GM19240 (cell line): ENCODE results near the gene PGA4.
"Not testable (repeated sequence)": the region's sequence is repeated elsewhere in the genome, so short reads cannot be mapped to it uniquely, and the experiment has no call there.

ENCODE experiments used
- DNase-seq: peaks from one replicate; pipeline ENCODE4 v3.0.0; 2011; ENCODE audit warnings: low spot score; ENCODE audit not compliant: insufficient read length

Gene PGA4

DNA sequence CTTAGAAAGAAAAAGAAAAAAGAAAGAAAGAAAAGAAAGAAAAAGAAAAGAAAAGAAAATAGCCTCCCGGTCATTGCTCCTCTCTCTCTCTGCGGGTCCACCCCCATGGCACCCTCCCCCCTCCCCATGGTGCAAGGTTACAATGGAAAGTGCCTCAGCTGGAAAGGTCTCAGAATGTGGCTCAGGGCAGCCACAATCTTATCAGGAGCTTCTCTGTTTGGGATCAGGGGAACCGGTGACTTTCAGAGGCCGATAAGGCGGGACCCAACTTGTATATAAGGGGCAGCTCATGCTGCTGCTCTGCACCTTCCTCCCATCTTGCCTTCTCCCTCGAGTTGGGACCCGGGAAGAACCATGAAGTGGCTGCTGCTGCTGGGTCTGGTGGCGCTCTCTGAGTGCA lies at the start of gene PGA4:
TSS of gene PGA4 (plus strand) at position 301 of the 400 bp plus-strand sequence. CDS start at position 355, 54 bp downstream.
- DNase-seq: not testable (repeated sequence)

DNA sequence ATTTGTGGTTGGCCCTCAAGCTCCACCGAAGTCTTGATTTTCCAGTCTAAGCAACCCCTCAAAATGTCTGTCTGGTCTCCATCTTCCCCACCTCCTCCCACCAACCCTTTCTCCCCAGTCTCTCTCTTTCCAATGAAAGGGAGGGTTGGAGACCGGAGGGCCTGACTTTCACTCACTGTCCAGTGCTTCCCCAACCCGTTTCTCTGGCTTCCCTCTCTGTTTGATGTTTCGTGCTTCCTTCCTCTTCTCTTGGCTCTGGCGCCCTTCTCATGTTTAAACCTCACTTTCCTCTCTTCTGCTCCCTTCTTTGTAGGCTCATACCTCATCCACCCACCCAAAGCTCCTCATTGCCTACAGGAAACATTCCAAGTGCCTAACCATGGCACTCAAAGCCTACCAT lies 49.8 kb upstream of the PGA4 start:
- DNase-seq: no peak

DNA sequence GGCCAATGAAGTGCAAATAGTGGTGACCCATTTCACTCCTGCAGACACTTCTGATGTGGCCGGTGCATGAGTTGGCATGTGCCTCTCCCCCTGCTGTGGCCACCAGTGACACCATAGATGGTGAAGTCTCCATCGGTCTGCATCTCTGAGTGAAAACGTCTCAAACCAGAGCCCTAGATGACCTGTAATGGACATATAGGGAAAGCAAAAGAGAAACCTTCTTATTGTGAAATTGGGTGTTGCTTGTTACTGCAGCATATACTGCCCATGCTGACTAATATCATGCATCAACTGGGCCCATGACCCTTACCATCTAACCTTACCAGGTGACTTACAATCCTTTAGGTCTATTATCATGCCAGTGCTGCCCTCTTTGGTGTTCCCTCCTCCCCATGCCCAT lies 49.3 kb upstream of the PGA4 start:
- no peak for DNase-seq

DNA sequence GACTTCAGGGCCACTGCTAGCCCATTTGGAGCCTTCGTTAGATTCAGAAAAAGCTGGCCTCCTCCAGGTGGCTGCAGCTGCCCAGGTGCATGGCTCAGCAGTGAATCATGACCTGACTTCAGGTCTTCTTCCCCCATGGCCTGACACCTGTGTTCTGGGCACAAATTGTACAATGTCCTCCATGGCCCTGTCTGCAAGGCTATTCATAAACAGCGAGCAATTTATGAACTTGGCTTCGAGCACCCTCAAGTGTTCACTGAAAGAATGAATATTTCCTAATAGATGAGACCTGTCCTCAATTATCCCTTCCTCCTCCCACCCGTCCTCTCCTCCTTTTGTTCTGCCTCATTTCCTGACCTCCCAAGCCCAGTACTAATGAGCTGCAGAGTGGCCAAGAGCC lies 48.7 kb upstream of the PGA4 start:
- DNase-seq: no peak

DNA sequence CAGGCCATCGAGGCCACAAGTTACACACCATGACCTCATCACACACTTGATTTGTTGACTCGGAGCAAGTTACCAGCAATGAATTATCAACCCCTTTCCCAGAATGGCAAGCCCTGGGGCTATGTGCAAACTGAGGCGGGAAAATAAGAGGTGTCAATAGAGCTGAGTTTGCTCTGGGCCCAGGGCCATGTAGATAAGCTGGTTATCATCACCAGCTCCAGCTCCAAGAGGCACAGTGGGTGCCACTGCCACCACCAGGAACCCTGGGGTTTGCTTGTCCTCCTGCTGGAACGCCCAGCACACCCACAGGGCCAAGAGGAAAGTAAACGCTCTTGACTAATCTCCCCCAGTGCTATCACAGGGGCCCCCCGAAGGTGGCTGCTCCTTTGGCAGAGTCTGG lies 47.9 kb upstream of the PGA4 start:
- no peak for DNase-seq

DNA sequence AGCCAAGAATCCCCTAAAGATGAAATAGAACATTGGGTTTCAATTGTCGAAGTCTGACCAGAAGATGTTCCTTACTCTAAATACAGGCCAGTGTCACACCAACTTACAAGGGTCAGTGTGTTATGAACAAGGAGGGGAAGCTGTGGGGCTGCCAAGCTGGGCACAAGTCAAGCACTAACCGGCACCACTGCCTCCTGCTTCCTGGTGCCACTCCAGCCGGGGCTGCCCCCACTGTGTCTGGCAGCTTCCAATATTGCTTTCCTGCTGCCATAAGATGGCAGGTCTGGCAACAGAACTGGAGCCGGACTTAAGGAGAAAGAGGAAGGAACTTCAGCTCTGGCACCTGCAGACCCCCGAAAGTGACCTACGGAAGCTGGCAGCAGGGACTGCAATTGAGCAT lies 47.2 kb upstream of the PGA4 start:
- DNase-seq: no peak

DNA sequence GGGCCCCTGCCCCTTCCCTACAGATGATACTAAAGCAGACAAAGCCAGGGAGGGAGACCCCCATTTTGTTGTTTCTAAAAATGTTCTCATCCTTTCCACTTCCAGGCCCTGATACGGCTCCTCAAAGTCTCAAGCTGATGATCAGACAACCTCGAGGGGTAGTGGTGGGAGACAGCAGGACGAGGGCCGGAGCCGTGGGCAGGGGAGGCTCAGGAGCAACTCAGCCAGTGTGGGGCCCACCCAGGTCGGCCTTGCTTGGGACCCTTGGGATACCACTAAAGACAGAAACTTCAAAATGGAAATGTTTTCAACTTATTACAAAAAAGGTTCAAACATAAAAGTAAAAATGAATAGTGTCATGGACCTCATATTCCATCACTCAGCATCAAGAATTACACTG lies 45.7 kb upstream of the PGA4 start:
- DNase-seq: no peak

DNA sequence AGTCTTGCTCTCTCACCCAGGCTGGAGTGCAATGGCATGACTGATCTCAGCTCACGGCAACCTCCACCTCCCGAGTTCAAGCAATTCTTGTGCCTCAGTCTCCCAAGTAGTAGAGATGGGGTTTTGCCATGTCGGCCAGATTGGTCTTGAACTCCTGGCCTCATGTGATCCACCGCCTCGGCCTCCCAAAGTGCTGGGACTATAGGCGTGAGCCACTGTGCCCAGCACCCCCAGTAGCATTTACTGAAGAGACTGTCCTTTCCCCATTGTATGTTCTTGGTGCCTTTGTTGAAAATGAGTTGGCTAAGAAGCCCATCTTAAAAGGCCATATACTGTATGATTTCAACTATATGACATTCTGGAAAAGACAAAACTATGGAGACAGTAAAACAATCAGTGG lies 41.9 kb upstream of the PGA4 start:
- not testable (repeated sequence) for DNase-seq

DNA sequence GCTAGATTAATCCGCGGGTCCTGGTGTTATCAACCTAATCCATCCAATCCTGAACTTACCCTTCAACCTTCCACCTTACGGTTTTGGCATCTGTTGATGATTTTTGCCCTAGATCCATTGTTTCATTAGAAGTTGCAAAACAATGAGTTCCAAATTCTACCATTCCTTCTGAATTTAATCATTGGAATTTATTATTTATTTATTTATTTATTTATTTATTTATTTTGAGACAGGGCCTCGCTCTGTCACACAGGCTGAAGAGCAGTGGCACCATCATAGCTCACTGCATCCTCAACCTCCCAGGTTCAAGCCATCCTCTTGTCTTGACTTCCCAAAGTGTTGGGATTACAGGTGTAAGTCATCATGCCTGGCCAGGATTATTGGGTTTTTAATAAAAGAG lies 40.7 kb upstream of the PGA4 start:
- DNase-seq: no peak

DNA sequence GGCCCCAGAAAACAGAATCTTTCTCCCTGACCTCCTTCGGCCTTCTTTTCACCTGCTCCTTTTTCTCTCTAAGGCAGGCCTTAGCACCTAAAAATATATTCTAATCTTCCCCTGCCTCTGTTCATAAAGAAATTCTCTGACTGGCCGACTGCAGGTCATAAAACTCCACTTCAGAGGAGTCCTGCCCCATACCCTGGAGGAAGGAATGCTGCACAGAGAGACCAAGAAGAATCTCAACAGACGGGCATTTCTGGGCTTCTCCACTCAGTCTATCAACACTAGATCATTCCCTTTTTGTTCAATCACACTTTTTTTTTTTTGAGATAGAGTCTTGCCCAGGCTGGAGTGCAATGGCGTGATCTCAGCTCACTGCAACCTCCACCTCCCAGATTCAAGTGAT lies 38.5 kb upstream of the PGA4 start:
- no peak for DNase-seq

DNA sequence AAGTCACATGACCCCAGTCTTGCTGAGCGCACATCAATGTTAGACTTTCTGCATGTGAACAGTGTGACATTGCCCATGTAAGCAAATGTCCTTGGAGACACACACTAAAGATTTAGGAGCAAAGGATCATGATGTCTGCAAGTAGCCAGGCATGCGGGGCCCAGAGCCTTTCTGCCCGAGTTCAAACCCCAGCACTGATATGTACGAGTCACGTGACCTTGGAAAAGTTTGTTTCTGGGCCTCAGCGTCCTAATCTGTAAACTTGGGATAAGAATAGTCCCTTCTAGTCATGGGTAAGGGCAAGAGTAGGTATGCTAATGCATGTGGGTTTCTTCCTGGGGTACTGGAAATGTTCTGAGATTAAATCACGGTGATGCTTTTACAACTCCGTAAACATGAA lies 35.6 kb upstream of the PGA4 start:
- no peak for DNase-seq

DNA sequence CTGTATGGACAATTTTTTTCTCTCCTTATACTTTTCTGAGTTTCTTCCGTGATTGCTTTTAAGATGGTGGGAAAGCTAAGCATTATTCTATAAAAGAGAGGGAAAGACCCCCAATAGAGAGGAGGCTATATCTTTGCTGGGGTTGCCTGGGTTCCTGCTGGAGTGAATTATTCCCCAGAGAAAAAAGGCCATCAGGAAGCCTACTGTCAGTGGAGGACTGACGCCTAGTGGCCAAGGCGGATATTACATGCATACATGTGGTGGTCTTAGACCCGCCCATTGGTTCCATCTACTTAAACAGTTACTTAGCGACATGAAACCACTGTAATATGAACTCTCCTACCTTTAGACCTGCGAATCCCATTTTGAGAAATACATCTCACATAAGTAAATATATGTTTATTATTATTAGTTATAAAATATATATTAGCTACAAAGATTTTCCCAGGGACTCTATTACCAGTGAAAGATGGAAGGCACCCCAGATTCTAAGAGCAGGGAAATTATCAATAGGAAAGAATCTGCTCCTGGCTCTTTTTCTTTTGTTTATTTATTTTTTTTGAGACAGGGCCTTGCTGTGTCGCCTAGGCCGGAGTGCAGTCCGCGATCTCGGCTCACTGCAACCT lies 34.5 kb upstream of the PGA4 start:
- DNase-seq: peak; percentile 65

DNA sequence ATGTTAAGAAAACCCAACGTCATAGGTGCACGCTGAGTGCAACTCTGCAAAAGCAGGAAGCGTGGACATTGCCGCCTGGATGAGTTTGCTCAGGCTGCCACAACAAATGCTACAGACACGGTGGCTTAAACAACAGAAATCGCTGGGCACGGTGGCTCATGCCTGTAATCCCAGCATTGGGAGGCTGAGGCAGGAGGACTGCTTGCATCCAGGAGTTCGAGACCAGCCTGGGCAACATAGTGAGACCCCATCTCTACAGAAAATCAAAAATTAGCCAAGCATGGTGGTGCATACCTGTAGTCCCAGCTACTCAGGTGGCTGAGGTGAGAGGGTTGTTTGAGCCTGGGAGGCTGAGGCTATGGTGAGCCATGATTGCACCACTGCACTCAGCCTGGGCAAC lies 32.2 kb upstream of the PGA4 start:
- no peak for DNase-seq

DNA sequence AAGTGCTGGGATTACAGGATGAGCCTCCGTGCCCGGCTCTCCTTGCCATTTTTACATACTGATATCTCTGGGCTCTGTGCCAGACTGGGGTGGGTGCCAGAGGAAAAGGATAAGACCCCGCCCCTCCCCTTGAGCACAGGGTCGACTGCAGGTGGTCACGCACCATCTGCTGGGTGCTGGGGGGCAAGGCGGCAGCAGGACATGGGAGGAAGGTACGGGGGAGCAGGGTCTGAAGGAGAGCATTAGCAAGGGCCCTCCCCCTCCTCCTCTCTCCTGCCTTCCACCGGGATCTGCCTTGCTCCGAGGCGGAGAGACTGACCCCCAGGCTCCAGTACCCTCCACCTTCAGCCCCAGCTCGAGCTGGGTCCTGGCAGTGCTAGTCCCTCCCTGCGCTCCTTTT lies 28.6 kb upstream of the PGA4 start:
- no peak for DNase-seq

DNA sequence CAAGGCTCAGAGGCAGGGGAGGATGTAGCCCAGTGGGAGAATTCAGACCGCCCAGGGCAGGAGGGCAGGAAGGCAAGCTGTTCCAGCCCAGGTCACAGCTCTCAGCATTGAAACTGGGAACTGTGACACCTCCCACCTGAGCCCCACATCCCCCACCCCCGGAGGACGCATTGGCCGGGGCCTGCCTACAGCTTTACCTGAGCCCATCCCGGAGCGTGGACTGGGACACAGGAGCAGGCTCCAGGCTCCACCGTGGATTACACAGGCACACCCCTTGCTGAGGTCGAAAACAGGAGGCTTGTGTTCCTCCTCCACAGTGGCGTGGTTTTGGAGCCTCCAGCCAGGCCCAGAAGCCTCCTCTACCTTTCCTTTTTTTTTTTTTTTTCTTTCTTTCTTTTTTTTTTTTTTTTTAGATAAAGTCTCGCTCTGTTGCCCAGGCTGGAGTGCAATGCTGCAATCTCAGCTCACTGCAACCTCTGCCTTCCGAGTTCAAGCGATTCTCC lies 27.9 kb upstream of the PGA4 start:
- DNase-seq: no peak

DNA sequence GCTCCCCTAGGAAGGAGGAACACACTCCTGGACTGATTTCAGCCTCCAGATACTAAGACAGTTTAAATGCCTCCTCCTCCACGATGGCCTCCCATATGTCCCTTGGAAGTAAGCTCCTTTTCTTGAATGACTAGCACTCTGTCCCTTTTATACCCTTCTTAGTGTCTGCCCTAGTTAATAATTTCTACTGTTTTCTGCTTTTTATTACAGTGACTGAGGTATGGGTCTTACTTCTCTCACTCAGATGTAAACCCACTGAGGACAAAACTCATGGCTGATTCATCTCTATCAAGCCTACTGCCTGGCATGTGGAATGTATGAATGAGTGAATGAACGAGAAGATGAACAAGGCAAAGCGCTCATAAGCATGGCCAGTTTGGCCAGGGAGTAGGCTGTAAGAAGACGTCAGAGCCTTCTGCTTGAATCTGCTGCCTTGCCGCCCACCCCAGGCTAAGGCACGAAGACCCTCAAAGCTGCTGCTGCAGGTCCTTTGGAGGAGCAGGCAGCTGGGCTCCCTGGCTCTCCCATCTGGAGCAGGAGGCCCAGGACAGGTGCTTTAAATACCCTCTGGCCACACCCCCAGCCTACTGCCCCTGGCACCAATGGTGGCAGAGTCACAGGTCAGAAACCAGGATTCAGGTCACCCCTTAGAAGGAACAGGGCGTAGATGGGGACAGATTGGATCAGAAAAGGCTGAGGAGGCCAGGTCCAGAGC lies 27.0 kb upstream of the PGA4 start:
- no peak for DNase-seq

DNA sequence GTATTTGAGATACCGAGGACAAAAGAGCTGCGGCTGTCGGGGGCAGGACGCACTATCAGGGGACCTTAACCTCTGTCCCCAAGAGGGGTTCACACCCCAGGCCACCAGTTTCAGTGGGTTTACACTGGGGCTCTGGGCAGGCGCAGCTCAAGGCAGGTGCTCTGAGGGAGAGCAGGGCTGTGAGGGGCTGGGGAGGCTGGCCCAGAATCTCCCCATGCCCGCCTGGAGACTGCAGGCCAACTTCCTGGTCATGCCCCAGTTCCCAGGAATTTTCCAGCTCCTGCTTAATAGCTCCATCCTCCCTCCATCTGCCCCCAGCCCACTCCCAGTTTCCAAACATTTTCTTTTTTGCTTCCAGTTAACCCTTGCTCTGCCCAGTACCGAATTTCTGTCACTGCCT lies 26.4 kb upstream of the PGA4 start:
- no peak for DNase-seq

DNA sequence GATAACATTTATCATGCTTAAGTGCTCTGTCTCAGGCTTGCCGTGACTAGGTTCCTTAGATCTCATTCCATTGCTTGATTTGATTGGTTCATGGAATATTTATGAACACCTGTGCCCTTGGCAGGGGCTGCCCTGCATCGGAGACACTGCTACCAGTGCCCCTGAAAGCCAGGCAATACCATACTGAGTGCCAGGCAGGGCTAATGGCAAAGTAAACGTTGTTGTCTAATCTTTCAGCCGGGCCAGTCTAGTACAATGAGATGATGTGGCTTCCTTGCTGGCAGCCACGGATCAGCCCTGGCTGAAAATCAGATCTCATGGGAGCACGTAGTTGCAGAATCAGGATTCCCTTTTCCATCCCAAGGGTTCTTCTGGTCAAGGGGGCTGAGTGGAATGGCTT lies 23.8 kb upstream of the PGA4 start:
- DNase-seq: no peak

DNA sequence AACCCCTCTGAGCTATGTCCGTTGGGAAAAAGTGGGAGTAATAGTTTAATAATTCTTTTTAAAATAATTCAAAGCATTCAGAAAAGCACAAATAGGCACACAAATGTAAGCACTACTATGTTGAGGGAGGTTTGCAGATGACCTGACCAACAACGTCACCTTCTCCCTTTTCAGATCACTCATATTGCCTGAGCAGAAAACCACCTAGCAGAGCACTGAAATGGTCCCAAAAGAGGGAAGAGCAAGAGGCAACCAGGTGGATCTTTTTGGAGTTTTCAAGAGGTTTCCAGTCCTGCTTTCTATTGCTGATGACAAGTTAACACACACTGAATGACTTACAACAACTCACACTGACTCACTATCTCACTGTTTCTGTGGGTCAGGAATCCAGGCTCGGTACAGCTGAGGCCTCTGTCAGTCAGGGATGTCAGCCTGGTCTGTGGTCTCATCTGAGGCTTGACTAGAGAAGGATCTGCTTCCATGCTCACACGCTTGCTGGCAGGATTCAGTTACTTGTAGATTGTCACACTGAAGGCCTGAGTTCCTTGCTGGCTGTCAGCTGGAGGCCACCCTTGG lies 23.1 kb upstream of the PGA4 start:
- DNase-seq: no peak

DNA sequence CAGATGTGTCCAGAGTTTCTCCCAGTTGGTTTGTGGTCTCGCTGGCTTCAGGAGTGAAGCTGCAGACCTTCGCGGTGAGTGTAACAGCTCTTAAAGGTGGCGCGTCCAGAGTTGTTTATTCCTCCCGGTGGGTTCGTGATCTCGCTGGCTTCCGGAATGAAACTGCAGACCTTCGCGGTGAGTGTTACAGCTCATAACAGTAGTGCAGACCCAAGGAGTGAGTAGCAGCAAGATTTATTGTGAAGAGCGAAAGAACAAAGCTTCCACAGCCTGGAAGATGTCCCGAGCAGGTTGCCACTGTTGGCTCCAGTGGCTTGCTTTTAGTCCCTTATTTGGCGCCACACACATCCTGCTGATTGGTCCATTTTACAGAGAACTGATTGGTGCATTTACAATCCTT lies 20.7 kb upstream of the PGA4 start:
- DNase-seq: no peak

DNA sequence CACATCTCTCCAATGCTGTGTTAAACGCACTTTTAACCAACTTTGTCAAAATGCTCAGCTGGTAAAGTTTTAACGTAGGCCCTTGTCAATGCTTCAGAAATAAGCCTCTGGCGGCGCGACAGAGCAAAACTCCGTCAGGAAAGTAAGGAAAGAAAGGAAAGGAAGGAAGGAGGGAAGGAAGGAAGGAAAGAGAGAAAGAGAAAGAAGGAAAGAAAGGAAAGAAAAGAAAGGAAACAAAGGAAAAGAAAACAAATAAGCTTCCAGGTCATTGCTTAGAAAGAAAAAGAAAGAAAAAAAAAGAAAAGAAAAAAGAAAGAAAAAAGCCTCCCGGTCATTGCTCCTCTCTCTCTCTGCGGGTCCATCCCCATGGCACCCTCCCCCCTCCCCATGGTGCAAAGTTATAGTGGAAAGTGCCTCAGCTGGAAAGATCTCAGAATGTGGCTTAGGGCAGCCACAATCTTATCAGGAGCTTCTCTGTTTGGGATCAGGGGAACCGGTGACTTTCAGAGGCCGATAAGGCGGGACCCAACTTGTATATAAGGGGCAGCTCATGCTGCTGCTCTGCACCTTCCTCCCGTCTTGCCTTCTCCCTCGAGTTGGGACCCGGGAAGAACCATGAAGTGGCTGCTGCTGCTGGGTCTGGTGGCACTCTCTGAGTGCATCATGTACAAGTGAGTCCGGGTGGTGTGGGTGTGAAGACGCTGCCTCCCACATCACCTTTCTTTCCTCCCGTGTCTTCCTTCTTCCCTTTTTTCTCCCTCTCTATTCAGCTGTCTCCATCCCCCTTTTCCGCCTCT lies 19.0 kb upstream of the PGA4 start, which contains the start of gene PGA3:
TSS of gene PGA3 (plus strand) at position 566 of the 797 bp plus-strand sequence. CDS start at position 616, 50 bp downstream.
- not testable (repeated sequence) for DNase-seq

DNA sequence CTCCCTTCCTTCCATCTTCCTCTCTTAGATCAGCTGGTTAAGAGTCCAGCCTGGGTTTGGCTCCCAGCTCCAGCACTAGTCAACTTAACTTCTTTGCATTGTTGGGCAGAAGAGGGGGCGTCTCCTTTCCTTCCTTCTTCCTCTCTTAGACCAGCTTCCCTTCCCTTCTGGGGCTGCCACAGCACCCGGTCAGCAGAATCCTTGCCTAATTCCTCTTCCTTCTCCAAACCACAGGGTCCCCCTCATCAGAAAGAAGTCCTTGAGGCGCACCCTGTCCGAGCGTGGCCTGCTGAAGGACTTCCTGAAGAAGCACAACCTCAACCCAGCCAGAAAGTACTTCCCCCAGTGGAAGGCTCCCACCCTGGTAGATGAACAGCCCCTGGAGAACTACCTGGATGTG lies 18.3 kb upstream of the PGA4 start:
- not testable (repeated sequence) for DNase-seq
